ENCODE results near the gene PRSS50. TPM values are rescaled to one million over a fixed set of nuclear protein-coding genes. Genes with fewer than 3 reads are reported as not detected.

PRSS50 gene
- total and polyA plus RNA-seq, 2 donors (not counting 3 experiments of a cell fraction or from before 2014, with no cell fraction given) = not detected

GRCh38 chr3:46676601-46677410, 40.9 kb downstream of the PRSS50 start:
- H3K27me3 ChIP-seq (ENCODE audit: control insufficient read depth in 2 of 2, insufficient read depth in 2 of 2, low read length in 2 of 2) = no peaks in the 10 kb centered on the region
- ChIA-PET POLR2A (no interaction called here), CTCF (interaction anchor here (0.9 kb wide), 1 partner anchor 233 kb away, joined by 4 read pairs; no protein-coding TSS in a partner anchor)
- DNase-seq (ENCODE audit: low read depth, low spot score) (no peak), FAIRE-seq (no peak)
- H2AFZ ChIP-seq (ENCODE audit: low read depth, low read length) = no peak overlapping the region
- no peaks in the 10 kb centered on the region for H3K36me3 ChIP-seq (ENCODE audit: control insufficient read depth in 2 of 2, extremely low read depth in 1 of 2, insufficient read depth in 2 of 2, low read length in 2 of 2)
- no peak overlapping the region for H3K27ac ChIP-seq (ENCODE audit: insufficient read depth, low read depth, low read length)
- H3K9me3 ChIP-seq (replicated peaks; ENCODE audit: control insufficient read depth, insufficient read depth, low read length) = no peaks in the 10 kb centered on the region
- H3K9ac ChIP-seq (replicated peaks; ENCODE audit: extremely low read depth, insufficient read depth, low read length) = no peak overlapping the region
- no peak overlapping the region for H3K4me2 ChIP-seq (ENCODE audit: insufficient read depth, low read length)
- H3K9me1 ChIP-seq (replicated peaks; ENCODE audit: control insufficient read depth, extremely low read depth, insufficient read depth, low read length) = no peaks in the 10 kb centered on the region
- H3K4me1 ChIP-seq (ENCODE audit: control insufficient read depth, extremely low read depth, insufficient read depth, low read length) = no peaks in the 10 kb centered on the region
- H4K20me1 ChIP-seq (replicated peaks; ENCODE audit: control insufficient read depth, extremely low read depth, insufficient read depth, low read length) = no peaks in the 10 kb centered on the region
- intact Hi-C loops (cut with micrococcal nuclease) (no loop called here), dilution Hi-C loops (cut with MboI; ENCODE audit: extremely low pct_ligation_motif_present, low sequenced_read_pairs) (no loop called here)
- no TSS peak for BruUV-seq (replicated peaks)
- TF ChIP-seq MYC (IDR thresholded peaks at IDR 0.05; ENCODE audit: low read depth, low read length) (no peak), GATA2 (IDR thresholded peaks at IDR 0.05; ENCODE audit: insufficient read depth, insufficient read length, low read depth, low read length) (no peak), POLR2AphosphoS5 (IDR thresholded peaks at IDR 0.05; ENCODE audit: insufficient read depth, low read depth, low read length) (no peak), MAX (IDR thresholded peaks at IDR 0.05; ENCODE audit: insufficient read depth, insufficient read length) (no peak), EZH2 (IDR thresholded peaks at IDR 0.05; ENCODE audit: borderline replicate concordance, low read depth, low read length, severe bottlenecking) (no peak), POLR2A (IDR thresholded peaks at IDR 0.05; ENCODE audit: low read depth, low read length) (no peak)
- H3K79me2 ChIP-seq (ENCODE audit: control insufficient read depth, insufficient read depth, low read length) = no peaks in the 10 kb centered on the region
- H3K4me3 ChIP-seq (replicated peaks in 1 of 3; ENCODE audit: insufficient read depth in 1 of 3, low read depth in 1 of 3, low read length in 3 of 3) = no peak overlapping the region

All from endothelial cell of umbilical vein (primary cell).